Measurements from ENCODE around the gene CHRD. TPM values are rescaled to one million over a fixed set of nuclear protein-coding genes. Genes with fewer than 3 reads are reported as not detected.

The CHRD gene
- total RNA-seq, 4 donors from 2014 or later = 8.2 to 27.4 (median 16.5) TPM

GRCh38 chr3:184409946-184410500, 30.2 kb downstream of the CHRD start:
- Histone ChIP-seq H3K27me3 (no peaks in the 10 kb centered on the region), H3K36me3 (no peaks in the 10 kb centered on the region), H3K9me3 (no peaks in the 10 kb centered on the region), H3K4me3 (no peak overlapping the region), H3K4me1 (no peaks in the 10 kb centered on the region), H3K27ac (no peak overlapping the region)
- 64 to 90% methylated on average over 2 to 6 of the region's 12 CpGs for WGBS, 2 donors (ENCODE audit: low coverage in 1 of 2)
- ATAC-seq = no peak
- no peak for TF ChIP-seq POLR2AphosphoS5 (IDR thresholded peaks at IDR 0.05)
- no peak for TF ChIP-seq CTCF (IDR thresholded peaks at IDR 0.05)
- no peak for TF ChIP-seq POLR2A (IDR thresholded peaks at IDR 0.05)
- TF ChIP-seq EP300 (IDR thresholded peaks at IDR 0.05) = no peak

- Histone ChIP-seq H3K36me3 (no peaks in the 10 kb centered on the region), H3K27me3 (no peaks in the 10 kb centered on the region), H3K4me3 (no peak overlapping the region), H3K27ac (no peak overlapping the region), H3K9me3 (no peaks in the 10 kb centered on the region), H3K4me1 (peaks cover 0 to 7% (median 0%) of the 10 kb centered on the region in 3 donors)
- TF ChIP-seq EP300 (IDR thresholded peaks at IDR 0.05) (no peak), CTCF (IDR thresholded peaks at IDR 0.05) (no peak), POLR2A (IDR thresholded peaks at IDR 0.05) (no peak), POLR2AphosphoS5 (IDR thresholded peaks at IDR 0.05) (no peak)
- no peak for ATAC-seq
- whole genome bisulfite sequencing, 2 donors (ENCODE audit: low coverage in 1 of 2) = 73 to 77% methylated on average over 7 to 13 of the region's 16 CpGs
Observed at GRCh38 chr3:184414418-184415202, 34.8 kb downstream of the CHRD start.

- H3K27ac ChIP-seq = no peak overlapping the region
- no peaks in the 10 kb centered on the region for H3K27me3 ChIP-seq
- no peaks in the 10 kb centered on the region for H3K36me3 ChIP-seq
- H3K9me3 ChIP-seq = no peaks in the 10 kb centered on the region
- WGBS, 2 donors (ENCODE audit: low coverage in 1 of 2) = 70 to 97% methylated on average over 4 of the region's 4 CpGs
- H3K4me3 ChIP-seq = no peak overlapping the region
- H3K4me1 ChIP-seq = peaks cover 0 to 7% (median 0%) of the 10 kb centered on the region in 3 donors
- TF ChIP-seq CTCF (IDR thresholded peaks at IDR 0.05) (no peak), POLR2AphosphoS5 (IDR thresholded peaks at IDR 0.05) (no peak), POLR2A (IDR thresholded peaks at IDR 0.05) (no peak), EP300 (IDR thresholded peaks at IDR 0.05) (no peak)
- no peak for ATAC-seq
Observed at GRCh38 chr3:184415203-184415490, 35.3 kb downstream of the CHRD start.

GRCh38 chr3:184417619-184418327, 37.9 kb downstream of the CHRD start:
- peaks cover 0 to 7% (median 0%) of the 10 kb centered on the region in 3 donors for H3K4me1 ChIP-seq
- 23 to 90% methylated on average over 2 to 6 of the region's 14 CpGs for WGBS, 2 donors (ENCODE audit: low coverage in 1 of 2)
- peak; percentile 85 for ATAC-seq

More at GRCh38 chr3:184417619-184418327, 37.9 kb downstream of the CHRD start:
- Histone ChIP-seq H3K27me3 (no peaks in the 10 kb centered on the region), H3K4me3 (no peak overlapping the region), H3K27ac (no peak overlapping the region), H3K9me3 (no peaks in the 10 kb centered on the region), H3K36me3 (no peaks in the 10 kb centered on the region)
- TF ChIP-seq EP300 (IDR thresholded peaks at IDR 0.05) = no peak
- TF ChIP-seq CTCF (IDR thresholded peaks at IDR 0.05) = peak in 3 of 4 experiments; percentile 71 to 84 (median 82)

Data from gastroesophageal sphincter (tissue), 4 donors.